Measurements from ENCODE around the gene SLC8A2.

SLC8A2 gene

DNA sequence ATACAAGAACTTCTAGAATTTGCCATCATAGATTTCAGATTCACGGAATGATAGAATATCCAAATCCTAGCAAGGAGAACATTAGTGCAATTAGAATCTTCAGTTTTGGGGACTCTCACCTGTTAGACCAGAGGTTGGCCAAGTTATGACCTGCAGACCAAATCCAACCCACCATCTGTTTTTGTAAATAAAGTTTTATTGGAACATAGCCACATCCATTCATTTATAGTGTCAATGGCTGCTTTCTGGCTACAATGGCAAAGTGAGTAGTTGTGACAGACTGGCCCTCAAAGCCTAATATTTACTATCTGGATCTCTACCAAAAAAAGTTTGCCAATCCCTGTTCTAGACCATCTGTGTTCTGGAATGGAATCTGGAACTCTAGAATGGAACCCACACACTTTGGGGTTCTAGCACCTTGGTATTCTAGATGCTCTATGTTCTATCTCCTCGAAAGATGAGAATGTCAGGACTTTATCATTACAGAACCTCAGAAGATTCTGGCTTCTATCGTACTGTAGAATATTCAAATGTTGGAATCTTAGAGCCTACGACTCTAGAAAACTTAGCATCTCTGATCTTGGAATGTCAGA lies 9.9 kb upstream of the SLC8A2 start:
- TF ChIP-seq, protein P1, sequence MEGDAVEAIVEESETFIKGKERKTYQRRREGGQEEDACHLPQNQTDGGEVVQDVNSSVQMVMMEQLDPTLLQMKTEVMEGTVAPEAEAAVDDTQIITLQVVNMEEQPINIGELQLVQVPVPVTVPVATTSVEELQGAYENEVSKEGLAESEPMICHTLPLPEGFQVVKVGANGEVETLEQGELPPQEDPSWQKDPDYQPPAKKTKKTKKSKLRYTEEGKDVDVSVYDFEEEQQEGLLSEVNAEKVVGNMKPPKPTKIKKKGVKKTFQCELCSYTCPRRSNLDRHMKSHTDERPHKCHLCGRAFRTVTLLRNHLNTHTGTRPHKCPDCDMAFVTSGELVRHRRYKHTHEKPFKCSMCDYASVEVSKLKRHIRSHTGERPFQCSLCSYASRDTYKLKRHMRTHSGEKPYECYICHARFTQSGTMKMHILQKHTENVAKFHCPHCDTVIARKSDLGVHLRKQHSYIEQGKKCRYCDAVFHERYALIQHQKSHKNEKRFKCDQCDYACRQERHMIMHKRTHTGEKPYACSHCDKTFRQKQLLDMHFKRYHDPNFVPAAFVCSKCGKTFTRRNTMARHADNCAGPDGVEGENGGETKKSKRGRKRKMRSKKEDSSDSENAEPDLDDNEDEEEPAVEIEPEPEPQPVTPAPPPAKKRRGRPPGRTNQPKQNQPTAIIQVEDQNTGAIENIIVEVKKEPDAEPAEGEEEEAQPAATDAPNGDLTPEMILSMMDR (conservative IDR thresholded peaks at IDR 0.05; ENCODE audit: low read depth, low read length): no peak
- no peak for DNase-seq (ENCODE audit: low read depth)
- no peak overlapping the region for H3K4me3 ChIP-seq (ENCODE audit: low read depth, low read length)

DNA sequence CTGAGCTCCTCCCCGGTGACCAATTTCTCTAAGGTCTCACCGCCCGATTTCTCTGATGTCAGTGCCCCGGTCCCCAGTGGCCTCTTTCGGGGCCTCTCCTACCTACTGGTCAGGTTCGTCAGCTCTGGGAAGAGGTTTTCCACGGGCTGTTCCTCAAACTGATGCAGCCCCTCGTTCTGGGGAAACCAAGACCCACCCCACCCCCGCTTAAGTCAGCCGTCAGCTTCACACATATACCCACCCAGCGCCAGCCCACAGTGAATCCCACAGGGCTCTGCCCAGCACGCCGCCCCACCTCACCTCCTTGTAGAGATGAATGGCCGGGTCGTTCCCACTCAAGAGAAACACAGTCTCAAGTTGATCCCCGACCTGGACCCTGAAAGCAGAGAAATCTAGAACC lies 9.0 kb upstream of the SLC8A2 start:
- no peak overlapping the region for H3K4me3 ChIP-seq (ENCODE audit: low read depth, low read length)
- TF ChIP-seq, protein P1 (conservative IDR thresholded peaks at IDR 0.05; ENCODE audit: low read depth, low read length): no peak
- no peak for DNase-seq (ENCODE audit: low read depth)

- peak overlapping the region; percentile 39 for H3K4me3 ChIP-seq (ENCODE audit: low read depth, low read length)
- TF ChIP-seq, protein P1 (conservative IDR thresholded peaks at IDR 0.05; ENCODE audit: low read depth, low read length): no peak
- peak; percentile 36 for DNase-seq (ENCODE audit: low read depth)
Measured at GRCh38 chr19:47479701-47480503, 8.2 kb upstream of the SLC8A2 start.

- no peak overlapping the region for H3K4me3 ChIP-seq (ENCODE audit: low read depth, low read length)
- TF ChIP-seq, protein P1 (conservative IDR thresholded peaks at IDR 0.05; ENCODE audit: low read depth, low read length): no peak
- no peak for DNase-seq (ENCODE audit: low read depth)
Measured at GRCh38 chr19:47476438-47476972, 4.8 kb upstream of the SLC8A2 start.

GRCh38 chr19:47475465-47475864 lies 3.8 kb upstream of the SLC8A2 start:
- no peak overlapping the region for H3K4me3 ChIP-seq (ENCODE audit: low read depth, low read length)
- DNase-seq (ENCODE audit: low read depth): no peak
- TF ChIP-seq, protein P1 (conservative IDR thresholded peaks at IDR 0.05; ENCODE audit: low read depth, low read length): no peak

GRCh38 chr19:47473336-47473735 lies 1.6 kb upstream of the SLC8A2 start:
- H3K4me3 ChIP-seq (ENCODE audit: low read depth, low read length): no peak overlapping the region
- no peak for DNase-seq (ENCODE audit: low read depth)
- TF ChIP-seq, protein P1 (conservative IDR thresholded peaks at IDR 0.05; ENCODE audit: low read depth, low read length): no peak

All from choroid plexus epithelial cell (primary cell).